Uterus (tissue), 2 donors: ENCODE measurements around the gene CHADL.

Experiments used
- POLR2A ChIP-seq, 2 donors: fragments of 450-650 bp; IDR thresholded peaks; one replicate each; pipeline ENCODE4 v1.6.1; 2016; ENCODE audit warnings: antibody characterized with exemption in 2 of 2, mild to moderate bottlenecking in 1 of 2, moderate library complexity in 1 of 2
- TF ChIP-seq, protein P1 (sequence below), 4 experiments: fragments of 200-600 bp in 2 of 4; fragments of 450-650 bp in 2 of 4; sonication (generic) in 2 of 4; IDR thresholded peaks; one replicate each; pipeline ENCODE4 v1.5.1; 2016 to 2019; ENCODE audit warnings: antibody characterized with exemption in 4 of 4, mild to moderate bottlenecking in 2 of 4, moderate library complexity in 1 of 4

DNA sequence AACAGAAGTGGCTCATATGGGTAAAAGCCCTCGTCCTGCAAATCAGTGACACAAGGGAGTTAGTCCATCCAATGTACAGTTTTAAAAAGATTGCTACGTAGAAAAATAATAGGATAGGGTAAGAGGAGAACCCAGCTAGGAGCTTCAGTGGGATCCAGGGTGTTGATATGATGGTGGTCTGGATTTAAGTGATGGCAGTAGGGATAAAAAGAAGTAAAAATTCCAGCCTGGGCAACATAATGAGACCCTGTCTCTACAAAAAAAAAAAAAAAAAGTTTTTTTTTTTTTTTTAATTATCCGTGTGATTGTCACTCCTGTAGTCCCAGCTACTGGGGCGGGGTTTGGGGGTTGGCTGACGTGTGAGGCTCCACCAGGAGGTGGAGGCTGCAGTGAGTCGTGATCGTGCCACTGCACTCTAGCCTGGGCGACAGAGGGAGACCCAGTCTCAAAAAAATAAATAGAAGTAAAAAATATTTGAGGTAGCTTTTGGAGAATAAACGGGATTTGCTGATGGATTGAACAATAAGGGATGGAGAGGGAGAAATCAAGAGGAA lies 42.6 kb downstream of the CHADL start:
- TF ChIP-seq, protein P1, sequence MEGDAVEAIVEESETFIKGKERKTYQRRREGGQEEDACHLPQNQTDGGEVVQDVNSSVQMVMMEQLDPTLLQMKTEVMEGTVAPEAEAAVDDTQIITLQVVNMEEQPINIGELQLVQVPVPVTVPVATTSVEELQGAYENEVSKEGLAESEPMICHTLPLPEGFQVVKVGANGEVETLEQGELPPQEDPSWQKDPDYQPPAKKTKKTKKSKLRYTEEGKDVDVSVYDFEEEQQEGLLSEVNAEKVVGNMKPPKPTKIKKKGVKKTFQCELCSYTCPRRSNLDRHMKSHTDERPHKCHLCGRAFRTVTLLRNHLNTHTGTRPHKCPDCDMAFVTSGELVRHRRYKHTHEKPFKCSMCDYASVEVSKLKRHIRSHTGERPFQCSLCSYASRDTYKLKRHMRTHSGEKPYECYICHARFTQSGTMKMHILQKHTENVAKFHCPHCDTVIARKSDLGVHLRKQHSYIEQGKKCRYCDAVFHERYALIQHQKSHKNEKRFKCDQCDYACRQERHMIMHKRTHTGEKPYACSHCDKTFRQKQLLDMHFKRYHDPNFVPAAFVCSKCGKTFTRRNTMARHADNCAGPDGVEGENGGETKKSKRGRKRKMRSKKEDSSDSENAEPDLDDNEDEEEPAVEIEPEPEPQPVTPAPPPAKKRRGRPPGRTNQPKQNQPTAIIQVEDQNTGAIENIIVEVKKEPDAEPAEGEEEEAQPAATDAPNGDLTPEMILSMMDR (IDR thresholded peaks at IDR 0.05) = no peak
- TF ChIP-seq POLR2A (IDR thresholded peaks at IDR 0.05) = no peak
